DLD1 (cell line): ENCODE measurements around the gene TMEM81.

Experiments
- in situ Hi-C: cut with HindIII; loops from 2 replicates; pipeline ENCODE4 v1.10.0; 2017; ENCODE audit warnings: low sequenced_read_pairs

The TMEM81 gene

DNA sequence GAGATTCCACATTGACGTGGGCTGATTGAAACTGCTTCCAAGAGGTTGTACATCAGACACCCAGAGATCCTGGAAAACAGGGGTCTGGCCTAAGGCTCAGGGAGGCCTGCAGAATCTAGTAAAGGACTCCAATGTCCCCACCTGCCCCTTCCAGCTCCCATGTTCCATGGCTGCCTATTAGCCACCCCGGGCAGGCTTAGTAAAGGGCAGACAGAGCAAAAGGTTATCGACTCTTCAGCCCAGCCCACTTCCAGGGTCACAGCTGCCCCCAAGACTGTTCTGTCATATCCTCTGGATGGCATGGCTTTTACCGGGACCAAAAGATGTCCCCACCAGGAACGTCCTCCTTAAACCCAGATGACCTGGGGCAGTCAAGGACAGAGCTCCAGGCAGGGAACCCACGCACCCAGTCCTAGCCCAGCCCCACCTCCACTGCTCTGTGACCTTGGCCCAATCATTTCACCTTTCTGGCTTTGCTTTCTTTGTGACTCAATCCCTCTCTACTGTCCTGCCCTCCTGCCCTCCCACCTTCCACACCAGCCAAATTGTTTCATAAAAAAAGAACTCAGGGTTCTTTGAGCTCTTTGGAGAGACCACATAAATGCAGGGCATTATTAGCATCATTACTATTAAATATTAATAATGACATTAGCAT, 46.0 kb downstream of the TMEM81 start:
- in situ Hi-C loops = no loop called here

DNA sequence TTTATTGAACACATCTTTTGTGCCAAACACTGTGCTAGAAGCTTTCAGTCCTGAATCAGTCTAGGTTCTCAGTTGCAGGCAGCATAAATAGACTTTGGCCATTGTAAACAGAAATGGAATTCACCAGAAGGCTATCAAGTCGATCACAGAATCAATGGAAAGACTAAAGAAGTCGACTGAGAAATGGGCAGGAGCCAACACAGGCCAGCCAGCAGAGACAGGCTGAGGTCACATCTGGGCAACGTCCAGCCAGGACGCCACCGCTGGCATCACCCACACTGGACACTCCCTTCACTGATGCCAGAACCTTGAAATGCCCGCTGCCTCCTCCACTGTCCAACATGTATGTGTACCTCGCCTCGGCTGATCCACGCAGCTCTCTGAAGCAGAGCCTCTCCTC, 46.7 kb downstream of the TMEM81 start:
- in situ Hi-C loops = no loop called here
